EH (cell line): ENCODE measurements around the gene CORT.

Experiments
- DNase-seq: peaks from one replicate; pipeline ENCODE4 v3.0.0-alpha.2; 2015; ENCODE audit warnings: low read depth

CORT gene

GRCh38 chr1:10474613-10475507 lies 25.0 kb downstream of the CORT start, which contains the start of gene PEX14:
PEX14 (plus strand) TSS chr1:10474950; CDS start chr1:10474967, 17 bp downstream.
- peak; percentile 85 for DNase-seq

- no peak for DNase-seq
Measured at GRCh38 chr1:10475510-10475909, 25.7 kb downstream of the CORT start.

GRCh38 chr1:10479296-10479695 lies 29.5 kb downstream of the CORT start:
- no peak for DNase-seq

- no peak for DNase-seq
Measured at GRCh38 chr1:10480614-10481013, 30.8 kb downstream of the CORT start.

GRCh38 chr1:10484521-10484920 lies 34.7 kb downstream of the CORT start:
- no peak for DNase-seq

GRCh38 chr1:10489291-10490055 lies 39.6 kb downstream of the CORT start:
- no peak for DNase-seq

- DNase-seq = no peak
Measured at GRCh38 chr1:10490286-10490970, 40.6 kb downstream of the CORT start.

- DNase-seq = no peak
Measured at GRCh38 chr1:10494418-10494753, 44.6 kb downstream of the CORT start.

GRCh38 chr1:10494754-10495474 lies 45.1 kb downstream of the CORT start:
- DNase-seq = peak; percentile 75

- DNase-seq = no peak
Measured at GRCh38 chr1:10495475-10495817, 45.6 kb downstream of the CORT start.

- DNase-seq = no peak
Measured at GRCh38 chr1:10495952-10496351, 46.1 kb downstream of the CORT start.

- no peak for DNase-seq
Measured at GRCh38 chr1:10497109-10497508, 47.3 kb downstream of the CORT start.

- DNase-seq = no peak
Measured at GRCh38 chr1:10498231-10498630, 48.4 kb downstream of the CORT start.
